Measurements from ENCODE around the gene SPTLC2.
"Not testable (repeated sequence)": the region's sequence is repeated elsewhere in the genome, so short reads cannot be mapped to it uniquely, and the experiment has no call there.

The SPTLC2 gene

DNA sequence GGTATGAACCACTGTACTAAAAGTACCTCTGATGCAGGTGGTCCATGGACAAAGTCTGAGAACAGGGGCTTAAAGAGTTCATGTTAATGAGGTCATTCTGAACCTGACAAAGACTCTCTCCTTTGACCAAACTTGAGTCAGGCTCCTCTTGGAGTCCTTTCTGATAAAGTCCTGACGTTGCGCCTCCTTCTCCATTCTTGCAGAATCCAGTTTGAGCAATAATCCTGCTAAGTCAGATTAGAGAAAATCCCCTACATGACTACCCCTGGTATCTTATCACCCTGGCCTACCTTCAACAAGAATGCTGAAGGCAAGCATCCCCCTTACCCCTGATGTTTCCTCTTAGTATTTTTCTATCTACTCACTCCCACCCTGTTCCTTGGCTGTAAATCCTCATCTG is 71.9 kb downstream of the SPTLC2 start:
- no peak for DNase-seq

- no peak for DNase-seq
These were observed 72.7 kb downstream of the SPTLC2 start for GRCh38 chr14:77543637-77544334.

DNA sequence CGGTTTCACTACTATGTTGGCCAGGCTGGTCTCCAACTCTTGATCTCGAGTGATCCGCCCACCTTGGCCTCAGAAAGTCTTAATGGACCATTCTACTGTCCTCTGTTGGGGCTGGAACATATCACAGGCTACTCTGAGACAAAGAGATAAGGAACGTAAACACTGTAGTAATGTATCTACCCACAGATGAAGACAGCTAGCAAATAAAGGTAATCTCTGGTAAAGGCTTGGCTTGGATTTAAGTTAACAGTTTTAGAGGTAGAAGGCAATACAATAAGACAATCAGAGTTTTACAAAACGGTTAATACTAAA is 73.2 kb downstream of the SPTLC2 start:
- no peak for DNase-seq

- no peak for DNase-seq
These were observed 73.8 kb downstream of the SPTLC2 start for GRCh38 chr14:77542421-77543239.

DNA sequence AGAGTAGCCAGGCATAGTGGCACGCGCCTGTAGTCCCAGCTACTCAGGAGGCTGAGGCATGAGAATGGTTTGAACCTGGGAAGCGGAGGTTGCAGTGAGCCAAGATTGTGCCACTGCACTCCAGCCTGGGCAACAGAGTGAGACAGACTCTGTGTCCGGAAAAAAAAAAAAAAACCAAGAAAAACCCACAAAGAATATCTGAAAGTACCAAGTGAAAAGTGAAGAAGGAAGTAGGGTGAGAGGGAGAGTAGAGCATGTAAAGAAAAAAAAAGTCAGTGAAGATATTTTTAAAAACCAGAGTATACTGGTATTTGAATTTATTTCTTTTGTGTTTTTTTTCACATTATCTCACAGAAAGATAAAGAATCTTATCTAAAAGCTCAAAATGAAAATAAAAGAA is 74.5 kb downstream of the SPTLC2 start:
- DNase-seq, result no peak

GRCh38 chr14:77536951-77537350 is 79.5 kb downstream of the SPTLC2 start:
- not testable (repeated sequence) for DNase-seq

DNA sequence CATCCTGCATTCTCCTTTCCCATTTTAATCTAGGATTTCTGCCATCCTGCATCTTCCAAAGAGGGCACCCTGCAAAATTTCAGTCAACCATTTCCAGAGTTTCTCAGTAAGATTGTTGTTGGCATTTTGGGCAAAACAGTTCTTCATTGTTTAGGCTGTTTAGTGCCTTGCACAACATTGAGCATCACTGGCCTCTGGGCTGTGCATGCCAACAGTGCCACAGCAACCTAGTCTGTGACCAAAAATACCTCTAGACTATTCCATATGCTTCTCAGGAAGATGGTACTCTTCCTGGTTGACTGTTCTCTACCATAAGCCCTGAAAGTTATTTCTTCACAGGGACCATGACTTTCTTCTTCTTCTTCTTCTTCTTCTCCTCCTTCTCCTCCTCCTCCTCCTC is 85.4 kb downstream of the SPTLC2 start:
- no peak for DNase-seq

DNA sequence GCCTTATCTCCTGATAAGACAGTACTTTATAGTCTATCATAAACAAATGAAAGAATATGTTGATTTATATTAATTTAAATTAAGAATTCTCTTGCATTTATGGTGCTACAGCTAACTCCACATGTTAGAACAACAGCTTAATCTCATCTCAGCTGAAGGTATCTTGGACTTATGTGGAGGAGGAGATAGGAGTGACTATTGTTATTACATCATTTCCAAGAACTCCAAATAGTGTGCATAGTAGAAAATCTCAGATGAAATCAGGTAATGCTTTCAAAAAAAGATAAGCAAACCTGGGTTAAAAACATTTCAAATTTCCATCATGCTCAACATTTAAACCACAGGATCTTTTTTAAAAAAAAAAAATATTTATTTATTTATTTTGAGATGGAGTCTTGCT is 86.5 kb downstream of the SPTLC2 start:
- no peak for DNase-seq

DNA sequence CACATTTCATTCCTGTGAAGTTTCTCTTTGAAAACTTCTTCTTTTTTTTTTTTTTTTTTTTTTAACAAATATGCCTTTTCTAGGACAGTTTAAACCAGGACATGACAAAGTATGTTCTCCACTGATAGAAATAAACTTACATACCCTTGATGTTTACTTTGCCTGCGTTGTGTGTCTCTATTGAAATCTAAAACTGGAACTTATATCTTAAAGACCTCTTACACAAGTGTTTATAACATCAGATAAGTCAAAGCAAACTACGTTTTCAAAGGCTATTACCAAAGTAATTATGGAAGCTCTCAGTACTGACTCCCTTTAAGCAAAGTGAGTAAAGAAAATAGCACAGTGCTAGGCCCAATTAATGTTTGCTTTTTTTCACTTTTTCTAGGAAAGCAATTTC is 87.2 kb downstream of the SPTLC2 start:
- DNase-seq, result no peak

DNA sequence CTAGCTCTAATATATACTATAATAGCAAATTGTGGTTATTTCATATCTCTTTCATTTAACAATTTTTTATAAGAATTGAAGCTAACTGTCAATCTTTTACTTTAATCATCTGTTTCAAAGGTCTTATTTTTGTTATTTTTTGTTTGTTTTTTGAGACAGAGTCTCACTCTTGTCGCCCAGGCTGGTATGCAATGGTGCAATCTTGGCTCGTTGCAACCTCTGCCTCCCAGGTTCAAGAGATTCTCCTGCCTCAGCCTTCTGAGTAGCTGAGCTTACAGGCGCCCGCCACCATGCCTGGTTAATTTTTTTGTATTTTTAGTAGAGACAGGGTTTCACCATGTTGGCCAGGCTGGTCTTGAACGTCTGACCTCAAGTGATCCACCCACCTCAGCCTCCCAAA is 87.7 kb downstream of the SPTLC2 start:
- DNase-seq, result not testable (repeated sequence)

- no peak for DNase-seq
These were observed 90.2 kb downstream of the SPTLC2 start for GRCh38 chr14:77526266-77526665.

DNA sequence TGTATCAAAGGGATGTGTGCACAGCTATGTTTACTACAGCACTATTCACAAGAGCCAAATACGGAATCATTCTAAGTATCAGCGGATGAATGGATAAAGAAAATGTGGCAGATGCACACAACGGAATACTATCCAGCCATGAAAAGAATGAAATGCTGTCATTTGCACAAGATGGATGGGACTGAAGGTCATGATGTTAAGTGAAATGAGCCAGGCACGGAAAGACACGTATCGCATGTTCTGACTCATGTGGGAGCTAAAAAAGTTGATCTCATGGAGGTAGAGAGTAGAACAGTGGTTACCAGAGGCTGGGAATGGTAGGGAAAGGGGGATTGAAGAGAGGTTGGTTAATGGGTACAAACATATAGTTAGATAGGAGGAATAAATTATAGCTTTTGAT is 91.9 kb downstream of the SPTLC2 start:
- DNase-seq, result no peak

GRCh38 chr14:77523109-77523508 is 93.3 kb downstream of the SPTLC2 start:
- no peak for DNase-seq

GRCh38 chr14:77520555-77520954 is 95.9 kb downstream of the SPTLC2 start:
- DNase-seq, result no peak

- DNase-seq, result no peak
These were observed 100.3 kb downstream of the SPTLC2 start for GRCh38 chr14:77516126-77516525.

DNA sequence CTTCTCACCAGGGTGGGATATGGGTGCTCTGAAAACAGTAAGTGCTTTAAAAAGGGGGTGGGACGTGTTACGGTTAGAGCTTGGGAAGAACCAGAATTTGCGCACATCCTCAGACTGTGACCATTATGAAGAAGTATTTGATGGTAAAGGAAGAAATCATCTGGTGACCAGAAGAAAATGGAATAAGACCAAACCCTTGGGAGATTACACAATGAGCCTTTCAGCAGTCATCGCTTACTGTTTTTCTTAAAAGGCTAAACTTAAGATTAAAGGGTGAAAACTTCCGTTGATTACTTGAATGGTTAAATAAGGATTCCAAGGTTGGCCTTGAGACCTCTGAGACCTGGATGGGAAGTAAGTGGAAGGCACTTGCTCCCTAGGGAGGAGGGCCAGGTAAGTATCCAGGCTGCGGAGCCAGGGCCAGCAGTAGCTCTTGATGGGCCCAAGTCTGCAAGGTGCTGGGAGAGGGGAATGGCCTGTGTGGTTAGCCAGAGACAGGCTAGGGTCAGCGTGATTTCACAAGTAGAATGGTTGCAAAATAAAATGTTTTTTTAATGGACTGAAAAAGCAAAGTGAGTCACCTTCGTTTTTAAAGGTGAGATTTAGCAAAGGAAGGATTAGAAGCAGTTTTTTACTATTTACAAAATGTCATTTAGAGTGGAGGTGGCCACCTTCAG is 104.8 kb downstream of the SPTLC2 start:
- no peak for DNase-seq

- DNase-seq, result no peak
These were observed 107.1 kb downstream of the SPTLC2 start for GRCh38 chr14:77509366-77509765.

DNA sequence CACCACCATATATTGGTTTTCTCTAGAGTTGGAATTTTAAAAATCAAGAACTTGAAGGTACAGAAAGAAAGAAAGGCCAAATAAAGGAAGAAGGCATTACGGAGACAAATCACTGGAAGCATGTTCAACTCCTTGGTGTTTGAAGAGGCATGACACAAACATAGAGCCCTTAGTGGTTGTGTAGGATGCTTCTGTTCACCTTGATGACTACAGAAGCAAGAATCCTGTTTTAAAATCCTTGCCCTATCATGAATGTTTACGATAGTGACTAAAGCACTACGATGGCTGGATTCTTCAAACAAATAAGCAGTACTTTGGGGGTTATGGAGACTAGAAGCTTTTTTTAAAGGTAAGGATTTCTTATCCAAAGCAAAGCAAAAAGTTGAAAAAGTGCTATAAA is 107.6 kb downstream of the SPTLC2 start:
- DNase-seq, result no peak

DNA sequence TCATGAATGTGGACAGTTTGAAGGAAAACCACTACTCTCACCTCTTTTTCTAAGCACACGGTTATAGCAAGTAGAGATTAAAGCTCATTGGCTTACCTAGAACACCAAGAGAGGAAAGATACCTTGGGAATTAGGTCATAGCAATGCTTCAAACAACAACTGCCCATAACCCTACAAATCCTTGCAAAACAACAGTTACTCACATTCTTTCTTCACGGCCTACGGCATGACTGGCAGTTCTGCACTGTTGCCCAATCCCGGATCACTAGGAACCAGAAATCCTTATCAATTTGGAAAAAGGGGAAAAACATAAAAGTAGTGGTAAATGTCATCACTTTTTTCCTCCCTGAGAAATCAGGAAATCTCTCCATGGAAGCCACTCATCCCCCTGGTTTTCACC is 108.2 kb downstream of the SPTLC2 start:
- DNase-seq, result no peak

- DNase-seq, result no peak
These were observed 108.7 kb downstream of the SPTLC2 start for GRCh38 chr14:77507762-77508161.

DNA sequence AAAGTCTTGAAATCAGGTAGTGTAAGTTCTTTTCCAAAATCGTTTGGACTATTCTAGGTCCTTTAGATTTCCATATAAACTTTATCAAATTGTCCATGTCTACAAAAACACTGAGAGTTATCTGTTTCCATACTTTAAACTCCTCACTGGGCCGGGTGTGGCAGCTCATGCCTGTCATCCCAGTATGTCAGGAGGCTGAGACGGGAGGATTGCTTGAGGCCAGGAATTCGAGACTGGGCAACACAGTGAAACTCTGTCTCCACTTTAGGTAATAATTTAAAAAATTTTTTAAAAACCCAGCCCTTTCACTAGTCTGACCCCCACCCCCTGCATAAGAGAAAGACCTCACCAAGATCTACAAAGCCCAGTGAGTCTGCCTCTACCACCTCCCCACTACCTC is 111.4 kb downstream of the SPTLC2 start:
- DNase-seq, result no peak

DNA sequence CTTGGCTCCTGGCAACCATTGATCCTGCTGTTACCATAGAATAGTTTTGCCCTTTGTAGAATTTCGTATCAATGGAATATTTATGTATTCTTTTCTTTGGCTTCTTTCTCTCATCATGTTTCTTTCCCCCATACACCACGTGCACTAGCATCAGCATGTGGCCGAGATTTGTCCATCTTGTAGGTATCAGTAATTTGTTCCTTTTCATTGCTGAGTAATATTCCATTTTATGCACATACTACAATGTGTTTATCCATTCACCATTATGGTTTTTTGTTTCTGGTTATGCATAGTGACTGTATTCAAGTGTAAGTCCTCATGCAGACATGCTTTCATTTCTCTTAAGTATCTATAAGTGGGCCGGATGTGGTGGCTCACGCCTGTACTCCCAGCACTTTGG is 113.3 kb downstream of the SPTLC2 start:
- DNase-seq, result no peak

GRCh38 chr14:77502109-77502782 is 114.2 kb downstream of the SPTLC2 start:
- no peak for DNase-seq

Data from activated CD4-positive, CD25-positive, alpha-beta regulatory T cell treated with anti-CD3 and anti-CD28 coated beads, Interleukin-2, amount 50 U/mL, for 72 hours (primary cell).